GM21390 (cell line): ENCODE results near the gene OR4N5.

Source experiments
- ATAC-seq: cut with Tn5 transposase; IDR thresholded peaks from one replicate; pipeline ENCODE4 v1.9.1; 2021; ENCODE audit not compliant: unreplicated experiment

Gene OR4N5

GRCh38 chr14:20194101-20194500 lies 55.5 kb downstream of the OR4N5 start:
- ATAC-seq, result no peak
